Measurements from ENCODE around the gene GSTM3.
"Not testable (repeated sequence)": the region's sequence is repeated elsewhere in the genome, so short reads cannot be mapped to it uniquely, and the experiment has no call there.

Gene GSTM3

GRCh38 chr1:109751531-109752260 is 10.9 kb upstream of the GSTM3 start:
- no peak overlapping the region for H3K4me3 ChIP-seq (ENCODE audit: low read depth, low read length)
- TF ChIP-seq, protein P1, sequence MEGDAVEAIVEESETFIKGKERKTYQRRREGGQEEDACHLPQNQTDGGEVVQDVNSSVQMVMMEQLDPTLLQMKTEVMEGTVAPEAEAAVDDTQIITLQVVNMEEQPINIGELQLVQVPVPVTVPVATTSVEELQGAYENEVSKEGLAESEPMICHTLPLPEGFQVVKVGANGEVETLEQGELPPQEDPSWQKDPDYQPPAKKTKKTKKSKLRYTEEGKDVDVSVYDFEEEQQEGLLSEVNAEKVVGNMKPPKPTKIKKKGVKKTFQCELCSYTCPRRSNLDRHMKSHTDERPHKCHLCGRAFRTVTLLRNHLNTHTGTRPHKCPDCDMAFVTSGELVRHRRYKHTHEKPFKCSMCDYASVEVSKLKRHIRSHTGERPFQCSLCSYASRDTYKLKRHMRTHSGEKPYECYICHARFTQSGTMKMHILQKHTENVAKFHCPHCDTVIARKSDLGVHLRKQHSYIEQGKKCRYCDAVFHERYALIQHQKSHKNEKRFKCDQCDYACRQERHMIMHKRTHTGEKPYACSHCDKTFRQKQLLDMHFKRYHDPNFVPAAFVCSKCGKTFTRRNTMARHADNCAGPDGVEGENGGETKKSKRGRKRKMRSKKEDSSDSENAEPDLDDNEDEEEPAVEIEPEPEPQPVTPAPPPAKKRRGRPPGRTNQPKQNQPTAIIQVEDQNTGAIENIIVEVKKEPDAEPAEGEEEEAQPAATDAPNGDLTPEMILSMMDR (IDR thresholded peaks at IDR 0.05; ENCODE audit: control insufficient read depth, extremely low read depth, insufficient read depth) = no peak
- no peak for DNase-seq (ENCODE audit: low read depth)

DNA sequence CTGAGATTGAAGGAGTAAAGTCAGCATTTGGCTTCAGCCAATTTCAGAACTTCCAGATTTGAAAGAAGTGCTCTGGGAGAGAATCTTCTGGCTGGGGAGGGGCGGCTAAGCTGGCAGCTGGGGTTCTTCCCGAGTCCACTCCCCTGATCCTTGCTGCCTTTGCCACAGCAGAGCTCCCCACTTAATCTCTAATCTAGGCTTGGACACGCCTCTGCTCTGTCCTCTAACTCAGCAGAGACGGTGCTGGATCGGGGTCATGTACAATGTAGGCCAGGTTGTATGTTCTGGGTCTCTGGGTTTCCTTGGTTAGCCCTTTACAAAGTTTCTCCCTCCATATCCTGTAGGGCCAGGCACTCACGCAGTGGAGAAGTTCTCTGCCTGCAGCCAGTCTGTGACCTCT is 10.1 kb upstream of the GSTM3 start:
- TF ChIP-seq, protein P1 (IDR thresholded peaks at IDR 0.05; ENCODE audit: control insufficient read depth, extremely low read depth, insufficient read depth) = no peak
- no peak overlapping the region for H3K4me3 ChIP-seq (ENCODE audit: low read depth, low read length)
- DNase-seq (ENCODE audit: low read depth) = no peak

- H3K4me3 ChIP-seq (ENCODE audit: low read depth, low read length) = no peak overlapping the region
These were observed 9.5 kb upstream of the GSTM3 start for GRCh38 chr1:109750241-109750882.

GRCh38 chr1:109749221-109749620 is 8.4 kb upstream of the GSTM3 start:
- TF ChIP-seq, protein P1 (IDR thresholded peaks at IDR 0.05; ENCODE audit: control insufficient read depth, extremely low read depth, insufficient read depth) = no peak
- DNase-seq (ENCODE audit: low read depth) = no peak
- H3K4me3 ChIP-seq (ENCODE audit: low read depth, low read length) = no peak overlapping the region

More at GRCh38 chr1:109750241-109750882, 9.5 kb upstream of the GSTM3 start:
- TF ChIP-seq, protein P1 (IDR thresholded peaks at IDR 0.05; ENCODE audit: control insufficient read depth, extremely low read depth, insufficient read depth) = no peak
- no peak for DNase-seq (ENCODE audit: low read depth)

GRCh38 chr1:109748311-109748710 is 7.5 kb upstream of the GSTM3 start:
- not testable (repeated sequence) for H3K4me3 ChIP-seq (ENCODE audit: low read depth, low read length); DNase-seq (ENCODE audit: low read depth)

- peak overlapping the region; percentile 80 for H3K4me3 ChIP-seq (ENCODE audit: low read depth, low read length)
- TF ChIP-seq, protein P1 (IDR thresholded peaks at IDR 0.05; ENCODE audit: control insufficient read depth, extremely low read depth, insufficient read depth) = no peak
- DNase-seq (ENCODE audit: low read depth) = peak; percentile 19
These were observed 862 bp downstream of the GSTM3 start for GRCh38 chr1:109739738-109740614.
